GM19468 (cell line): ENCODE results near the gene STRA8.
A peak's percentile ranks its signal among the peaks of the same experiment; 100 is the strongest.

Experiments
- ATAC-seq: cut with Tn5 transposase; IDR thresholded peaks from one replicate; pipeline ENCODE4 v1.9.1; 2021; ENCODE audit warnings: mild to moderate bottlenecking, moderate library complexity, moderate number of reproducible peaks; ENCODE audit not compliant: unreplicated experiment; ENCODE audit errors: extremely low read depth

STRA8 gene

GRCh38 chr7:135234727-135235126, 1.1 kb downstream of the STRA8 start:
- no peak for ATAC-seq

- ATAC-seq = no peak
Observed at GRCh38 chr7:135235841-135236240, 2.2 kb downstream of the STRA8 start.

- peak; percentile 73 for ATAC-seq
Observed at GRCh38 chr7:135236727-135237126, 3.1 kb downstream of the STRA8 start.

GRCh38 chr7:135238112-135238744, 4.6 kb downstream of the STRA8 start:
- no peak for ATAC-seq

- no peak for ATAC-seq
Observed at GRCh38 chr7:135239263-135239662, 5.6 kb downstream of the STRA8 start.

- no peak for ATAC-seq
Observed at GRCh38 chr7:135240441-135240840, 6.8 kb downstream of the STRA8 start.

GRCh38 chr7:135242096-135242684, 8.6 kb downstream of the STRA8 start:
- ATAC-seq = no peak

- ATAC-seq = no peak
Observed at GRCh38 chr7:135245226-135246190, 11.9 kb downstream of the STRA8 start.

GRCh38 chr7:135246191-135246825, 12.7 kb downstream of the STRA8 start:
- no peak for ATAC-seq

- no peak for ATAC-seq
Observed at GRCh38 chr7:135247746-135248471, 14.3 kb downstream of the STRA8 start.

- ATAC-seq = no peak
Observed at GRCh38 chr7:135248546-135248945, 14.9 kb downstream of the STRA8 start.

- no peak for ATAC-seq
Observed at GRCh38 chr7:135251496-135252391, 18.1 kb downstream of the STRA8 start.

GRCh38 chr7:135253851-135254771, 20.5 kb downstream of the STRA8 start:
- ATAC-seq = no peak

- ATAC-seq = no peak
Observed at GRCh38 chr7:135257790-135258189, 24.2 kb downstream of the STRA8 start.

- ATAC-seq = no peak
Observed at GRCh38 chr7:135258585-135258984, 24.9 kb downstream of the STRA8 start.

- no peak for ATAC-seq
Observed at GRCh38 chr7:135259702-135260101, 26.1 kb downstream of the STRA8 start.

GRCh38 chr7:135260470-135260869, 26.8 kb downstream of the STRA8 start:
- no peak for ATAC-seq
